NCI-H748 (cell line): Measurements from ENCODE around the gene DDRGK1.
"Not testable (repeated sequence)": the region's sequence is repeated elsewhere in the genome, so short reads cannot be mapped to it uniquely, and the experiment has no call there.

Experiments used
- DNase-seq: peaks from one replicate; lab custom pipeline; 2025; ENCODE audit not compliant: unreplicated experiment; lab: John Stamatoyannopoulos, UW

Gene DDRGK1

DNA sequence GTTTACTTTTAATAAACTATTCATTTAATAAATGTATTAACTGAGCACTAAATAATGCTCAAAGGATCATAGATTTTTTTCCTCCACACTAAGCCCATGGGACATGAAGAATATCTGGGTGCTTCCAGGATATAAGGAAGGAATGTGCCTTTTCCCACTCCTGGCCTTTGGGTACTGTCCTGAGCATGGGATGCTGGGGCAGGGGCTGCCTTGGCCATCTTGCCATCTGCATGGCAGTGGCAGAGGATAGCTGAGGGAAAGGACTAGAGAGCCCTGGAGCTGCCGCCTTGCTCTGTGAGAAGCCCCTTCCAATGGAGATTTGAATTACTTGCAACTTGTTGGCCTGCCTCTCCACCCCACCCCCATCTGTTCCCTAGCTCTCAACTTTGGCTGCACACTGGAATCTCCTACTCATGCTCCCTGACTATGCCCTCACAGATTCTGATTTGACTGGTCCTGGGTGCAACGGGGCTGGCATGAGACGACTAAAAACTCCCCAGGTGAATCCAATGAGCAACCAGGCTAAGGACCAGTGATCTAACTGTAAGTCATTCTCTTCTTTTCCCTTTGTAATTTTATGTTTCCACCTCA is 15.6 kb downstream of the DDRGK1 start:
- DNase-seq, result no peak

DNA sequence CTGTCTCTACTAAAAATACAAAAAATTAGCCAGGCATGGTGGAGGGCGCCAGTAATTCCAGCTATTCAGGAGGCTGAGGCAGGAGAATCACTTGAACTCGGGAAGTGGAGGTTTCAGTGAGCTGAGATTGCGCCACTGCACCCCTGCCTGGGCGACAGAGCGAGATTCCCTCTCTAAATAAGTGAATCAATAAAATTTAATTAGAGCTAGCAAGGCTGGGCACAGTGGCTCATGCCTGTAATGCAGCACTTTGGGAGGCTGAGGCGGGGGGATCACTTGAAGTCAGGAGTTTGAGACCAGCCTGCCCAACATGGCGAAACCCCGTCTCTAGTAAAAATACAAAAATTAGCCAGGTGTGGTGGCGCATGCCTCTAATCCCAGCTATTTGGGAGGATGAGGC is 16.6 kb downstream of the DDRGK1 start:
- DNase-seq, result not testable (repeated sequence)

GRCh38 chr20:3183896-3184612 is 20.4 kb downstream of the DDRGK1 start:
- no peak for DNase-seq

GRCh38 chr20:3182429-3182828 is 22.1 kb downstream of the DDRGK1 start:
- not testable (repeated sequence) for DNase-seq

DNA sequence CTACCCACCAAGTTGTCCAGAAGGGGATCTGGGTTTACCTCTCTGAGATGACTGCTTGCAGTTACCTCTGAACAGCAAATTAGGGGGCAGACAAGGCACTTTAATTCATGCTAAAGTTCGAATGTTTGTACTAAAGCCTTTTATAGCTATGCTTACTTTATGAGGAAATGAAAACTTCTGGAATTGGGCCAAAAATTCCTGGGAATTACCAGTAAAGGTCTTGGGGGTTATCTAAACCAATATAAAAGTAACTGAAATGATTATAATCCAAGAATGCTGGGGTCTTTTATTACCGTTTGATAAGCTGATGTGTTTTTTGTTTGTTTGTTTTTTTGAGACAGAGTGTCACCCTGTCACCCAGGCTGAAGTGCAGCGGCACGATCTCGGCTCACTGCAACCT is 23.2 kb downstream of the DDRGK1 start:
- no peak for DNase-seq

DNA sequence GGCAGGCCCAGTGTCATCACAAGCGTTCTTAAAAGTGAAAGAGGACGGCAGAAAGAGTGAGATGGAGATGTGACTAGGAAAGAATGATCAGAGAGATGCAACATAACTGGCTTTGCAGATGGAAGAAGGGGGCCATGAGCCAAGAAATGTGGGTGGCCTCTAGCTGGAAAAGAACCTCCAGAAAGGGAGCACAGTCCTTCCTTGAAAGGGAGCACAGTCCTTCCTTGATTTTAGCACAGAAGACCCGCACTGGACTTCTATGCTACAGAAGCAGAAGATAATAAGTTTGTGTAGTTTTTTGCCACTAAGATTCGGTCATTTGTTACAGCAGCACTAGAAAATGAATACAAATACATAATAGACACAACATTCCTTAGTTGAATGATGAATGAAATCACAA is 24.2 kb downstream of the DDRGK1 start:
- DNase-seq, result no peak

DNA sequence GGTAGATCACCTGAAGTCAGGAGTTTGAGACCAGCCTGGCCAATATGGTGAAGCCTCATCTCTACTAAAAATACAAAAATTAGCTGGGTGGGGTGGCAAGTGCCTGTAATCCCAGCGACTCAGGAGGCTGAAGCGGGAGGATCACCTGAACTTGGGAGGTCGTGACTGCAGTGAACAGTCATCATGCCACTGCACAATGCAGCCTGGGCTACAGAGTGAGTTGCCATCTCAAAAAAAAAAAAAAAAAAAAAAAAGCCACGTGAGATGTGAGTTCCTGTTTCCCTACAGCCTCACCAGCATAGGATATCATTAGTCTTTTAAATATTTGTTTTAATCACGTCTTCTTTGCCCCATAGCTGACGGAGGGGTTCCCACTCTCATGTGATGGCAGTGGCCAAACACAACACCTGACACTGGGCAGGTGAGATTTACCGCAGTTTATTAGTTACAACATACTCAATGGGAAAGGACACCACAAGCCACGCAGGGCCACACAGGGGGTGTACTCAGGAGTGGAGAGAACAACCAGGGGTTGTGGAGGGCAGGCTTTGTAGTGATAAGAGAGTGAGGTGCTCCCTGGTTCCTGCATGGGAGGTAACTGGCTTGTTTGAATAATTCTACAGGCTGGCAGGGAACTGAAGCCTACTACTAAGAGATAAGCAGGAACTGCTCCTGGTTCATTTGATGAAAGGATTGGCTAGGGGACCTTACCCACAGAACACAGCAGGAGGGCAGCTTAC is 26.6 kb downstream of the DDRGK1 start:
- DNase-seq, result no peak

GRCh38 chr20:3175270-3175669 is 29.2 kb downstream of the DDRGK1 start:
- no peak for DNase-seq

DNA sequence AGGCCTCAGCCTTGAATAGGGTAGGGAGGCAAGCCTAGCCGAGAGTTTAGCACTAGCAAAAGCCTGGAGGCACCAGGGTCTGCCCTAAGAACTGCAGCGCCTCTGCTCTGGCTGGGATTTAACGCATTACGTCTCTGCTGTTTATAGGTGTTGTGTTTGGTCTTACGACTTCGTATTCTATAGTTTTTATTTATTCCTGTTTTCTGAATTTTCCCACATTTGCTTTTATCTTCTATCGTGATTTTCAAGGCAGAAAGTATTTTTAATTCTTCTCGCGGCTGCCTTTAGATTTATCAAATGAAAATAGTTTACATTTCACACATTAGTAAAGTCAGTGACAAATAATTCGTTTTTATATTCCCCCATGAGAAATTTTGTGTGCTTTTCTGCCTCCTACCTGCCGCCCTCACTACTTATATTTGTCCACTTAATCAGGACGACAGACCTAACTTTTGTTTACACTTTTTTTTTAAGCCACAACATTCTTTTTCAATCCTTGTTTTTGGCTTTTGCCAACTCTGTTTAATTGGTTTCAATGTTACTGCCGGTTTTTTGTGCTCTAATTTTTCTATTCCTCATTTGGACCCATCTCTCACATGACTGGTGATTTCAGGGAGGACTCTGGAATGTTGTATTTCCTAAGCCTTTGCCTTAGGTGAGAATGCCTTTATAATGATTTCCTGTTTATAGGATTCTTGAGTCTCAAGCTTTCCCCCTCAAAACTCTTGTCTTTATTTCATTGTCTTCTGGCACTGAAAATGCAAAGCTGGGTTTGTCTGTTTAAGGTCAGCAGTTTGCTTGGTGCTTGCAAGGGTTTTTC is 29.8 kb downstream of the DDRGK1 start:
- DNase-seq, result no peak

DNA sequence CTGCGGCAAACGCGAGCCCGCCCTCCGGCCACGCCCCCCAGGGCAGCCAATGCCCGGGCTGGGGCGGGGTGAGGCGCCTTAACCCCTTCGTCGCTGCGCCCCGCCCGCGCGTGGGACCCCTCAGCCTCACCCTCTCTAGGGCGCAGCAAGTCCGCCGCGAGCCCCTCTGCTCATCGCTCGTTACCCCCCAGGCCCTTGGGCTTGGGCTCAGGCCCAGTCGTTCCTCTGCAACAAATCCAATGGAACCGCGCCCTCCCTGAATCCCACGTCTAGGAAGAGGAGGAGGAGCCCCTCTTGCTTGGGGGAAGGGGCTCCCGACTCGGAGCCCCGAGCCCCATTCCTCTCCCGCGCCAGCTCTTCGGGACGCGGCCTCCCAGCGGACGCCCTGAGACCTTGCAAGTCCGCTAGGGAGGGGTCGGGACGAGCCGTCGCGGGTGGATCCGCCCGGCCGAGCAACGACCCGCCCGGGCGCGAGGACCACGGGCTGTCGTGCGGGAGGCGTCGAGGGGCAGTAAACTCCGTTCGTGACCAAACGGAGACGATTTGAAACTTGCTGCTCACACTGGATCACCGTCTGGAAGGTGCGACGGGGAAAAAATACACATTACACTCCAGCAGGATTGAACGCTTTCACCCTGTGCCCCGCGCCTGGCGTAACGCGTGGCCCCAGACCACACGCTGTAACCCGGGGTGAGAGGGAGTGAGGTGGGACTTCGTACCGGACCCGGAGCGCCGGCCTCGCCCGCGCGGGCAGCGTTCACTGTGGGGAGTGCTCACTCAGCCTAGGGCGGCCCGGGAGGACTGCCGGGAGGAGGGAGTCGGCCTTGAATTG is 30.7 kb downstream of the DDRGK1 start:
- DNase-seq, result peak; percentile 71

DNA sequence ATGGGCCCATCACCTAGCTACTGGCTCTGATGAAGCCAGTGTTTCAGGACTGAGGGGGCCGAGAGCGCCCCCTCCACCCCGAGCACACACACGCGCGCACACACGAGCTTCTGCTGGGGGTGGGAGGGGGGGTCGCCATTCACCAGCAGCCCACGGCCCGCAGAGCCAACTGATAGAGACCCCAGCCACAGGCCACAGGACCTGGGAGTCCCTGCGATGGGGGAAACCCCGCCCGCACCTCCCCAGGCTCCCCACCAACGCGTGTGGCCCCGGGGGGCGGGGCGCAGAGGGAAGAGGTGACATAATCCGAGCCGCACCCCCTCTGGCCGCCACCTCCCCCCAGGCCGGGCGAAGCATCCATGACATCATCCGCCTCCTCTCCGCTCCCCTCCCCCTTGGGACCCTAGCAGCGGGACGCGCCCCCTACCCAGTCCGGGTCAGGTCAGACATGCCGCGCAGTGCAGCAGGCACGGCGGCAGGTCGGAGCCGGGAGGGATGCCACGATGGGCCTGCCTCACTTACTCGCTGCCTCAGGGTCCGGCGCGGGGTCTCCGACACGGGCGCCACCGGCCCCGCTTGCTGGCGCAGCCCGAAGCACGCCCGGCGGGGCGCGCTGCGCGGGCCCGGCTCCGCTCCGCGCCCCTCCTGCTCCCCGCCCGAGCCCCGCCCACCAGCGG is 31.4 kb downstream of the DDRGK1 start, which contains the start of gene LZTS3:
LZTS3 (minus strand) TSS at position 617 of the 677 bp plus-strand sequence. CDS start 6,386 bp downstream, outside the sequence.
- peak; percentile 94 for DNase-seq

- DNase-seq, result no peak
These were observed 32.2 kb downstream of the DDRGK1 start for GRCh38 chr20:3172126-3172932.

- DNase-seq, result no peak
These were observed 32.9 kb downstream of the DDRGK1 start for GRCh38 chr20:3171391-3172125.

DNA sequence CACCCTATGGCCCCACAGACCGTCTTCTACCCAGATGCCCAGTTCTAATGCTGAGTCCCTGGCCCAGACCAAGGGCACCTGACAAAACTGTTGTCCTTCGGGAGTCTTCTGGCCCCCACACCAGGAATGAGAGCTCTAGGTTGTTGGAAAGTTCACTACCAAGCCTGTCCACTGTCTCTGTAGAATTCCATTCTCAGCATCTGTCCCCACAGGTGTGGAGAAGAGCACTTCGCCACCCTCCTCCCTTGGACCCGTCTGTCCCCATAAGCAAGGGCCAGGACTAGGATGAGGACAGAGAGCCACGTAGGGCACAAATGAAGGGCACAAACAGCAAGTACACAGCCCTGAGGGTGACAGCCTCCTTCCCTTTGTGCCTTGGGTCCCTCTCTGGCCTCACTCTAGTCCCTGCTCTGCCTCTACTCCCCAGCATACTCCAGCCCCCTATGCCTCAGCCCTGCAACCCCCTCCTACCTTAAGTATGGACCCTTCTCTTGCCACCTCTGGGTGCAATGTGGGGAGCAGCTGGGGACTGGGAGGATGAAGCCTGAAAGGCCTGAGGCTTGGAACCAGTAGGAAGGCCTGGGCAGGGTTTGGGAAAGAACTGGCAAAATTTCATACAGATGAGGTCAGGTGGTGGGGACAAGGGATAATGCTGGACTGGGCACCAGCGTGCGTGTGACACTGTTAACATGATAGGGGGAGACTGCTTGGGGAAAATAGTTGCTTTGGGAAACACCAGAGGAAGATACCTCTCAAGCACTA is 35.5 kb downstream of the DDRGK1 start:
- no peak for DNase-seq

DNA sequence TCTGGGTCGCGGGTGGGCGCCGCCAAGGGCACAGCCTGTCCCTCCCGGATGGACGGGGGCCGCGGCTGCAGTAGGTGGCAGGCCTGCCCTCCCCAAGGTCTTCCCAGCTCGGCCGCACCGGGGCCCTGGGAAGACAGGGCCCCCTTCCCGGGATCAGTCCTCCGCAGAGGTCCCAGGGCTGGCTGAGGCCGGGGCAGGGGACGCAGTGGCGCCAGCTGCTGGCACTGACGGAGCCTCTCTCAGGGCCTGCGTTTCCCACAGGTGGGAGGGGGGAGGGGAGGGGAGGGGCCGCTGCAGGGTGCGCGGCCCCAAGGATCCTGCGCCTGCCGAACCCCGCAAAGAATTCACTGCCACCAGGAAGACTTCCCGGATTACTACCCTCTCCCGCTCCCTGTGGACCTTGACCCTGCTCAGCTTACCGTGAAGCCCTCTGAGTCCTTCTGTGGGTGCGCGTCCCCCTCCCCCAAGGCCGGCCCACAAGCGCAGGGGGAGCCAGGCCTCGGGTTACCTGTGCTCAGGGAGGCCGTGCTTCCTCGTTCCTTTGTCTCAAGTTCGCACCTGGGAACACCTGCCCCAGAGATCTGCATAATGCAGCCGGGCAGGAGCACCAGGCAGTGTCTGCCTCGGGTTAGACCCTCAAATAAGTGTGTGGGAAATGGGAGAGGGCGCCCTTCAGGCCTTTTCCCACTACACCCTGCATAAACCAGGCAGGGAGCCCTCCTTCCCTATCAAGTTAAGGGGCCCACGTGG is 36.2 kb downstream of the DDRGK1 start:
- DNase-seq, result no peak

DNA sequence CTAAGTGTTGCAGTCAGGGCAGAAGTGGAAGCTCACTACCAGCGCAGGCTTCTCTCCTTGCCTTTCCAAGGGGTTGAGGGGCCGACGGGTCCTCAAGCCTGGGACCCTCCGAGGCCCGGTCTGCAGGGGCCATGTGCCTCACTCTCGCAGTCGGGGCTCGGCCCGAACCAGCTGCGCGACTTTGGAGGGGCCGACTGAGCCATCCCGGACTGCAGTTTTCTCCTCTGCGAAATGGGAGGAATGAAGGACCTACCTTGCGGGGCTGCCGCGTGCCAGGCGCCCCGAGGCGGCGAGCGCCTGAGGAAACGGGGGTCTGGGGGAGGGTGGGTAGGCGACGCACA is 36.8 kb downstream of the DDRGK1 start:
- DNase-seq, result no peak

- DNase-seq, result no peak
These were observed 37.6 kb downstream of the DDRGK1 start for GRCh38 chr20:3166913-3167342.
